ENCODE data around the gene RPS6KL1.

The RPS6KL1 gene

DNA sequence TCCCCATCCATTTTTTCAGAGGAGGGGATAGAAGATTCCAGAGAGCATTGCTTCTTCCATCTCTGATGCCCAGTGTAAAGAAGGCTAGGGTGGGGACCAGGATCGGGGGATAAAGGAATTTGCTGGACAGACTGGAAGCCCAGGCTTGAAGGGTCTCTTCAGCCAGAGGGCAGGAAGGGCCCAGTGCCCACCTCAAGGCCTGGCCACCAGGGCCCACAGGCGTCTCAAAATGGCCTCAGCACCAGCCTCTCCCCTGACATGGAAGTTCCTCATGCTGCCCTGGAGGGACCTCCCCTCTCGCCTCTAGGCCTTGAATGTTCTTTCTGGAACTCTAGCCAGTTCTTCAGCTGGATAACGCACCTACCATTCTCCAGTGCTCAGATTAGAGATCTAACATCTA is 2.8 kb downstream of the RPS6KL1 start:
- Histone ChIP-seq H3K9ac (no peak overlapping the region), H3K4me3 (ENCODE audit: low read depth, low read length) (no peak overlapping the region), H2AFZ (no peak overlapping the region), H3K9me3 (ENCODE audit: control insufficient read depth, low read length) (no peaks in the 10 kb centered on the region), H3K4me2 (ENCODE audit: low read length) (no peak overlapping the region), H3K36me3 (ENCODE audit: control insufficient read depth, insufficient read depth, low read length) (no peaks in the 10 kb centered on the region), H3K27ac (no peak overlapping the region), H3K79me2 (no peaks in the 10 kb centered on the region), H3K4me1 (no peaks in the 10 kb centered on the region), H3K27me3 (ENCODE audit: control insufficient read depth, insufficient read depth, low read length) (no peaks in the 10 kb centered on the region)
- TF ChIP-seq, protein P1, sequence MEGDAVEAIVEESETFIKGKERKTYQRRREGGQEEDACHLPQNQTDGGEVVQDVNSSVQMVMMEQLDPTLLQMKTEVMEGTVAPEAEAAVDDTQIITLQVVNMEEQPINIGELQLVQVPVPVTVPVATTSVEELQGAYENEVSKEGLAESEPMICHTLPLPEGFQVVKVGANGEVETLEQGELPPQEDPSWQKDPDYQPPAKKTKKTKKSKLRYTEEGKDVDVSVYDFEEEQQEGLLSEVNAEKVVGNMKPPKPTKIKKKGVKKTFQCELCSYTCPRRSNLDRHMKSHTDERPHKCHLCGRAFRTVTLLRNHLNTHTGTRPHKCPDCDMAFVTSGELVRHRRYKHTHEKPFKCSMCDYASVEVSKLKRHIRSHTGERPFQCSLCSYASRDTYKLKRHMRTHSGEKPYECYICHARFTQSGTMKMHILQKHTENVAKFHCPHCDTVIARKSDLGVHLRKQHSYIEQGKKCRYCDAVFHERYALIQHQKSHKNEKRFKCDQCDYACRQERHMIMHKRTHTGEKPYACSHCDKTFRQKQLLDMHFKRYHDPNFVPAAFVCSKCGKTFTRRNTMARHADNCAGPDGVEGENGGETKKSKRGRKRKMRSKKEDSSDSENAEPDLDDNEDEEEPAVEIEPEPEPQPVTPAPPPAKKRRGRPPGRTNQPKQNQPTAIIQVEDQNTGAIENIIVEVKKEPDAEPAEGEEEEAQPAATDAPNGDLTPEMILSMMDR (IDR thresholded peaks at IDR 0.05) = no peak

DNA sequence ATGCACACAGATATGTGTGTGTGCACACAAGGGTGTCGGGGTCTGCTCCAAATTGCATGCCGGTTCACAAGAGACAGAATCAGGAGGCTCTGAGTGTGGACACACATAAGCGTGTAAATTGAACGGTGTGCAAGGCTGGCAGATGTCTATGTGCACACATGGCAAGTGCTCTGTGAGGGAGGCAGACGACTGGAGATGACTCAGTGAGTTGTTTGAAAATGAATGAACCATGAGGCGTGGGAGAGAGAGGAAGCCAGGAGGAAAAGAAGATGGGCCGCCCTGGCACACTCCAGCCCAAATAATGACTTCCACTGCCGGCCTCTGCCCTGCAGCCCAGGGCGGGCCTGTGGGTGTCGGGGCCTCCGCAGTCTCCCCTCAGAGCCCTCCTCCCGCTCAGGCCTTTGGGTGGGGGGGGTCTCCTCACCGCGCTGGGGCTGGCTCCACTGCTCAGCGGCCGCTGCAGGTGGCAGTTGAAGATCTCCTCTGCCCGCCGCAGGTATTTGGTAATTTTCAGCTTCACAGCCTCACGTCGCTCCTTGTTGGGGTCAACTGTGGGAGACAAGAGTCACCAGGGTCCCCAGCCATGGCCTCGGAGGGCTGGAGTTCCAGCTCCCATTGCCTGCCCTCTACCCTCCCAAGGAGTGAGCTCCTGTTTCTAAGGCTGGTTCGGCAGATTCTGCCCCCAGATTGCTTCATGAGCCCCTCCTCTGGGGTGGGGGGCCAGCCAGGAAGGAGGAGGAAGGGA is 3.5 kb downstream of the RPS6KL1 start:
- Histone ChIP-seq H3K36me3 (ENCODE audit: control insufficient read depth, insufficient read depth, low read length) (no peaks in the 10 kb centered on the region), H3K4me3 (ENCODE audit: low read depth, low read length) (no peak overlapping the region), H3K4me2 (ENCODE audit: low read length) (no peak overlapping the region), H2AFZ (no peak overlapping the region), H3K79me2 (no peaks in the 10 kb centered on the region), H3K9me3 (ENCODE audit: control insufficient read depth, low read length) (no peaks in the 10 kb centered on the region), H3K4me1 (no peaks in the 10 kb centered on the region), H3K27me3 (ENCODE audit: control insufficient read depth, insufficient read depth, low read length) (no peaks in the 10 kb centered on the region), H3K27ac (no peak overlapping the region), H3K9ac (no peak overlapping the region)
- TF ChIP-seq, protein P1 (IDR thresholded peaks at IDR 0.05) = no peak

DNA sequence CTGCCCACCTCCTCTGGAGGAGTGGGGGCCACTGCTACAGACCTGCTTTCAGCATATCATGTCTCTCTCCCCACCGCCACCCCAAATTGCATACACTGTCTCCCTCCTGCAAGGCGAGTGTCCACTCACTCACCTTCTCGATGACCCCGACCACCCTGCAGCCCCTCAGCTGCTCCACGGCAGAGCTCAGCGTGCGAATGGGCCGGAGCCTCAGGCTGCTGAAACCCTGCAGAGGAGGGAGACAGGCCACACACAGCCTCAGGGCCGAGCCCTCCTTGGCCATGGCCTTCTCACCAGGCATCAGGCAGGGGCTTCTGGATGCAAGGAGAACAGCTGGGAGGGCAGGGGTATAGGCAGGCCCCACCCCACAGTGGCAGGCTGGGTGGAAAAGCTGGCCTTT is 4.7 kb downstream of the RPS6KL1 start:
- H3K4me3 ChIP-seq (ENCODE audit: low read depth, low read length) = no peak overlapping the region
- H3K36me3 ChIP-seq (ENCODE audit: control insufficient read depth, insufficient read depth, low read length) = no peaks in the 10 kb centered on the region
- H3K27ac ChIP-seq = no peak overlapping the region
- no peaks in the 10 kb centered on the region for H3K9me3 ChIP-seq (ENCODE audit: control insufficient read depth, low read length)
- no peak overlapping the region for H3K4me2 ChIP-seq (ENCODE audit: low read length)
- no peaks in the 10 kb centered on the region for H3K4me1 ChIP-seq
- TF ChIP-seq, protein P1 (IDR thresholded peaks at IDR 0.05) = no peak
- H3K27me3 ChIP-seq (ENCODE audit: control insufficient read depth, insufficient read depth, low read length) = no peaks in the 10 kb centered on the region
- H2AFZ ChIP-seq = no peak overlapping the region
- H3K79me2 ChIP-seq = no peaks in the 10 kb centered on the region
- H3K9ac ChIP-seq = no peak overlapping the region

DNA sequence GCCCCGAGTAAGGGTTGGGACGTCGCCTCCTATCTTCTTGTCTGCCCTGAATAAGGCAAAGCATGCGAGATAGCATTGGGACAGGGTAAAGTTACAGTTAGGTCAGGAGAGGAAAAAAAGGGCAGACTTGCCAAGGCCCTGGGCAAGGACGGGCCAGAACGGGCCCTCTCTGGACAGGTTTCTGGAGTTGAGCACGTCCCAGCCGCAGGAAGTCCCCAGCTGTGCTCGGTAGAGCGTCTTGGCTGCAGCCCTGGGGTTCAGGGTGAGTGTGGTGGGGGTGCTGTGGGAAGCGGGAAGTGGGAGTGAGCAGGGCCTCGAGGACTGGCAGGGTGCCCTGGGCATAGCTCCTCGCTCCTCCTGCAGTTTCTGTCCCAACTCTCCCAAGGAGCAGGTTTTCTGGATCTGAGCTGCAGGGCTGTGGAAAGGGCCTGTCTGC is 5.4 kb downstream of the RPS6KL1 start:
- Histone ChIP-seq H2AFZ (no peak overlapping the region), H3K36me3 (ENCODE audit: control insufficient read depth, insufficient read depth, low read length) (no peaks in the 10 kb centered on the region), H3K27ac (no peak overlapping the region), H3K4me2 (ENCODE audit: low read length) (no peak overlapping the region), H3K9ac (no peak overlapping the region), H3K27me3 (ENCODE audit: control insufficient read depth, insufficient read depth, low read length) (no peaks in the 10 kb centered on the region), H3K4me1 (no peaks in the 10 kb centered on the region), H3K79me2 (no peaks in the 10 kb centered on the region), H3K9me3 (ENCODE audit: control insufficient read depth, low read length) (no peaks in the 10 kb centered on the region), H3K4me3 (ENCODE audit: low read depth, low read length) (no peak overlapping the region)
- TF ChIP-seq, protein P1 (IDR thresholded peaks at IDR 0.05) = no peak

DNA sequence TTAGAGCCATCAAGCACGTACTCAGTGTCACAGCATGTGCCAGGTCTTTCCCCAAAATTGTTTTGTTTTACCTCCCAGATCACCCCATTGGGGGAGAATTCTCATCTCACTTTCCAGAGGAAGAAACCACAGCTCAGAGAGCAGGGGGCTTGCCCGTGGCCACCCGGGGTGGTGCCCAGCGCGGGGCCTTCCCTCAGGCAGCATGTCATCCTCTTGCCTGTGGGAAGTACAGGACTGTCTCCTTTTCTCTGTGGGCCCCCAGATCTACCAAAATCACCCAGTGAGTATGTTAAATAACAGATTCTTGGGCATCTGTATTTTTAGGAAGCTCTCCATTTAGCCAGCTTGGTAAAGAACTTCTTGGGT is 5.9 kb downstream of the RPS6KL1 start:
- Histone ChIP-seq H3K27me3 (ENCODE audit: control insufficient read depth, insufficient read depth, low read length) (no peaks in the 10 kb centered on the region), H3K9me3 (ENCODE audit: control insufficient read depth, low read length) (no peaks in the 10 kb centered on the region), H3K4me1 (no peaks in the 10 kb centered on the region), H3K36me3 (ENCODE audit: control insufficient read depth, insufficient read depth, low read length) (no peaks in the 10 kb centered on the region), H3K4me2 (ENCODE audit: low read length) (no peak overlapping the region), H3K4me3 (ENCODE audit: low read depth, low read length) (no peak overlapping the region), H3K27ac (no peak overlapping the region), H3K9ac (no peak overlapping the region), H3K79me2 (no peaks in the 10 kb centered on the region), H2AFZ (no peak overlapping the region)
- TF ChIP-seq, protein P1 (IDR thresholded peaks at IDR 0.05) = no peak
